Metanephros (tissue), 2 donors: Measurements from ENCODE around the gene HDDC3. TPM values are rescaled to one million over a fixed set of nuclear protein-coding genes. Genes with fewer than 3 reads are reported as not detected.

ENCODE experiments used
- small RNA-seq: library from RNA; depleted of rRNA; stranded (forward); fragments of <200 nt; gene quantifications from one replicate; pipeline ENCODE3, GENCODE V24; 2014; ENCODE audit warnings: low replicate concordance
- total RNA-seq: library from RNA; depleted of rRNA; stranded (reverse); fragments of >200 nt; gene quantifications from one replicate; pipeline ENCODE4 v1.2.3, GENCODE V29; 2014

Gene HDDC3, protein sequence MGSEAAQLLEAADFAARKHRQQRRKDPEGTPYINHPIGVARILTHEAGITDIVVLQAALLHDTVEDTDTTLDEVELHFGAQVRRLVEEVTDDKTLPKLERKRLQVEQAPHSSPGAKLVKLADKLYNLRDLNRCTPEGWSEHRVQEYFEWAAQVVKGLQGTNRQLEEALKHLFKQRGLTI
- 11.5 TPM for total RNA-seq

GRCh38 chr15:90931828-90932659 is at the start of gene HDDC3:
TSS of gene HDDC3 (minus strand) at chr15:90932549. CDS start at chr15:90932540, 9 bp downstream.

GRCh38 chr15:90954712-90955623 is 22.6 kb upstream of the HDDC3 start, which contains the start of gene RCCD1:
TSS of gene RCCD1 (plus strand) at chr15:90954884. CDS start at chr15:90956735, 1,851 bp downstream.

GRCh38 chr15:90934949-90935751 is 2.8 kb upstream of the HDDC3 start, which contains the start of gene UNC45A:
TSS of gene UNC45A (plus strand) at chr15:90935285. CDS start at chr15:90935325, 40 bp downstream.

GRCh38 chr15:90902840-90903732 is 29.3 kb downstream of the HDDC3 start, which contains the start of gene MAN2A2:
TSS of gene MAN2A2 (plus strand) at chr15:90903302. CDS start at chr15:90904208, 906 bp downstream.

DNA sequence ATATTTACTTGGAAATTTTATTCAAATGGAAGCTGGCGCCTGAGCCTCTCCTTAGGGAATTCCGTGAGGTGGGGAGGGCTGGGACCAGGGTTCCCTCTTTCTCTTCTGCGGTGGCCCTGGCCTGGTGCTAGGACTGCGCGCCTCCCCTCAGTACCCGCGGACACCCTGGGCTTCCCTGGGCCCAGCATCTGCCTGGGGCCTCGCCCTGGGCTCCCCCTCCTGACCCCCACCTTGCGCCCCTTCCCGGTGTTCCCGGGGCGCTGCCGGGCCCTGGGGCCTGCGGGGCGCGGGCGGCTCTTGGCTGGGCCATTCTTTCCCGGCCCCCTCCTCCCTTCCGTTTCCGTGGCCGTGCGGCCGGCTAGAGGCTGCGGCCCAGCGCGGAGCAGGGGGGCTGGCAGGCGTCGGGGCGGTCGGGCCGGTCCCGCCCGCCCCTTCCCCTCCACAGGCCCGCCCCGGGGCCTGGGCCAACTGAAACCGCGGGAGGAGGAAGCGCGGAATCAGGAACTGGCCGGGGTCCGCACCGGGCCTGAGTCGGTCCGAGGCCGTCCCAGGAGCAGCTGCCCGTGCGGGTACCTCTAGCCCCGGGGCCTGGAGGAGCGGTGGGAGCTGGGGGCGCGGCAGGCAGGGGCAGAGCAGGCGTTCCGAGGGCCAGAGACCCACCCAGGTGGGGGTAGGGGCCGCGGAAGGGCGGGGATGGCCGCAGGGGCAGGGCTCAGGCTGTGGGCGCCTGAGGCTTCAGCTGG is 48.2 kb downstream of the HDDC3 start, which contains the start of gene FES:
Gene FES (plus strand): TSS at position 529 of the 743 bp plus-strand sequence. CDS start 542 bp downstream, outside the sequence.

Small RNA genes within 50 kb of the gene (small RNA-seq; reads per million reads assigned to genes)
- gene RF00019: not detected

Other genes starting within 250 kb of the HDDC3 start
- gene BLM, start 215.2 kb downstream of the HDDC3 start, total RNA-seq: 6.5 TPM
- gene FURIN, start 64.0 kb downstream of the HDDC3 start, total RNA-seq: 54.8 TPM
- gene FES, start 48.0 kb downstream of the HDDC3 start, total RNA-seq: 52.4 TPM
- 45.9 TPM for gene MAN2A2, start 29.2 kb downstream of the HDDC3 start, total RNA-seq
- 79.9 TPM for gene UNC45A, start 2.7 kb upstream of the HDDC3 start, total RNA-seq
- 11.0 TPM for gene RCCD1, start 22.3 kb upstream of the HDDC3 start, total RNA-seq
- gene PRC1, start 62.0 kb upstream of the HDDC3 start, total RNA-seq: 63.2 TPM
- 5.5 TPM for gene VPS33B, start 90.0 kb upstream of the HDDC3 start, total RNA-seq
- gene SV2B, start 167.7 kb upstream of the HDDC3 start, total RNA-seq: 2.1 TPM